GM12801 (cell line): ENCODE results near the gene WWC2.

Experiments used
- CTCF ChIP-seq: IDR thresholded peaks from one replicate; pipeline ENCODE4 v1.5.1; 2011; ENCODE audit warnings: control low read depth; ENCODE audit not compliant: insufficient read length; ENCODE audit errors: extremely low read depth

Gene WWC2

GRCh38 chr4:183186813-183187212 lies 87.8 kb downstream of the WWC2 start:
- TF ChIP-seq CTCF: no peak

GRCh38 chr4:183190900-183191527 lies 92.0 kb downstream of the WWC2 start:
- no peak for TF ChIP-seq CTCF

- TF ChIP-seq CTCF: no peak
These were observed 92.6 kb downstream of the WWC2 start for GRCh38 chr4:183191630-183192029.

- no peak for TF ChIP-seq CTCF
These were observed 93.5 kb downstream of the WWC2 start for GRCh38 chr4:183192571-183192970.

- TF ChIP-seq CTCF: no peak
These were observed 96.5 kb downstream of the WWC2 start for GRCh38 chr4:183195534-183195933.

- no peak for TF ChIP-seq CTCF
These were observed 98.1 kb downstream of the WWC2 start for GRCh38 chr4:183197140-183197539.

- no peak for TF ChIP-seq CTCF
These were observed 101.4 kb downstream of the WWC2 start for GRCh38 chr4:183200453-183200852.
